Caco-2 (cell line): ENCODE measurements around the gene VIPR2. TPM values are rescaled to one million over a fixed set of nuclear protein-coding genes. Genes with fewer than 3 reads are reported as not detected.

Experiments used
- BruUV-seq: library from RNA; stranded (reverse); fragments of 400-500 nt; replicated peaks from 2 replicates; lab custom pipeline; 2021; lab: Mats Ljungman, UMichigan
- CTCF ChIA-PET: fragments of 300-600 bp; sonication (Branson Sonifier 250); formaldehyde crosslinking; loops from one replicate; lab custom pipeline; 2022; ENCODE audit warnings: antibody characterized with exemption; lab: Charles Lee
- POLR2A ChIA-PET: fragments of 300-600 bp; sonication (Branson Sonifier 250); formaldehyde crosslinking; loops from one replicate; lab custom pipeline; 2022; ENCODE audit warnings: antibody characterized with exemption; lab: Charles Lee
- DNase-seq, 2 experiments: peaks; one replicate each; pipeline versions ENCODE4 v3.0.0 to v3.0.0-alpha.2; 2020 to 2022
- H3K27me3 ChIP-seq: replicated peaks from 2 replicates; pipeline ENCODE4 v1.6.0; 2011; ENCODE audit warnings: low read length; ENCODE audit not compliant: control insufficient read depth, insufficient read depth
- H3K36me3 ChIP-seq: 2 replicates; pipeline ENCODE4 v1.5.1; 2011; ENCODE audit warnings: low read length; ENCODE audit not compliant: control insufficient read depth, insufficient read depth
- H3K4me1 ChIP-seq: fragments of 250-450 bp; sonication (Bioruptor Pico); 2 replicates; pipeline ENCODE4 v1.5.1; 2020; ENCODE audit warnings: mild to moderate bottlenecking
- H3K4me3 ChIP-seq: 2 replicates; pipeline ENCODE4 v1.5.1; 2011; ENCODE audit warnings: low read depth, mild to moderate bottlenecking, control low read depth, low read length
- H3K9me3 ChIP-seq: fragments of 250-450 bp; sonication (Bioruptor Pico); 2 replicates; pipeline ENCODE4 v1.5.1; 2020; ENCODE audit warnings: mild to moderate bottlenecking, moderate library complexity
- H3K27ac Mint-ChIP-seq: one replicate; pipeline ENCODE4 v1.8.0; 2022; ENCODE audit warnings: mixed read lengths; ENCODE audit not compliant: unreplicated experiment
- H3K27me3 Mint-ChIP-seq: one replicate; pipeline ENCODE4 v1.8.0; 2022; ENCODE audit warnings: mixed read lengths; ENCODE audit not compliant: insufficient read depth, unreplicated experiment
- H3K36me3 Mint-ChIP-seq: one replicate; pipeline ENCODE4 v1.8.0; 2022; ENCODE audit warnings: mild to moderate bottlenecking, mixed read lengths; ENCODE audit not compliant: insufficient read depth, unreplicated experiment
- H3K4me1 Mint-ChIP-seq: one replicate; pipeline ENCODE4 v1.8.0; 2022; ENCODE audit warnings: low read depth, mixed read lengths; ENCODE audit not compliant: unreplicated experiment
- H3K4me3 Mint-ChIP-seq: one replicate; pipeline ENCODE4 v1.8.0; 2022; ENCODE audit warnings: mild to moderate bottlenecking, moderate library complexity, mixed read lengths; ENCODE audit not compliant: unreplicated experiment
- H3K9me3 Mint-ChIP-seq: one replicate; pipeline ENCODE4 v1.8.0; 2022; ENCODE audit warnings: mixed read lengths; ENCODE audit not compliant: unreplicated experiment
- intact Hi-C: fragments of 100-400 bp; cut with micrococcal nuclease; formaldehyde crosslinking; loops from one replicate; pipeline ENCODE4 v1.10.0; 2022; ENCODE audit not compliant: unreplicated experiment
- total RNA-seq: library from RNA; stranded (reverse); gene quantifications from 2 replicates; pipeline ENCODE4 v1.2.3, GENCODE V29; 2022
- TF ChIP-seq, protein P1 (sequence below), 2 experiments: fragments of 200-600 bp in 1 of 2; IDR thresholded peaks; 1 replicate in 1 of 2; 2 replicates in 1 of 2; pipeline versions ENCODE4 v1.5.1 to v1.8.0; 2011 to 2022; ENCODE audit warnings: antibody characterized with exemption in 1 of 2, control low read depth in 1 of 2, inconsistent platforms in 1 of 2, low read depth in 1 of 2, low read length in 1 of 2, mild to moderate bottlenecking in 1 of 2, moderate library complexity in 1 of 2; ENCODE audit not compliant: insufficient read depth in 1 of 2, severe bottlenecking in 1 of 2, unreplicated experiment in 1 of 2

The VIPR2 gene
- total RNA-seq, 1 experiment from 2014 or later: not detected

- H3K36me3 ChIP-seq: no peaks in the 10 kb centered on the region
- H3K9me3 ChIP-seq: no peaks in the 10 kb centered on the region; the same call in 1 of the 2 replicates
- ChIA-PET CTCF (no interaction called here), POLR2A (no interaction called here)
- H3K27me3 ChIP-seq: no peaks in the 10 kb centered on the region
- H3K36me3 Mint-ChIP-seq: no peaks in the 10 kb centered on the region
- H3K27ac Mint-ChIP-seq: no peak overlapping the region
- peak; percentile 45 to 64 for DNase-seq
- peaks cover 10% of the 10 kb centered on the region for H3K9me3 Mint-ChIP-seq
- intact Hi-C loops: no loop called here
- H3K4me3 ChIP-seq: no peak overlapping the region
- no peaks in the 10 kb centered on the region for H3K4me1 ChIP-seq
- H3K4me3 Mint-ChIP-seq: no peak overlapping the region
- H3K4me1 Mint-ChIP-seq: no peaks in the 10 kb centered on the region
- no peaks in the 10 kb centered on the region for H3K27me3 Mint-ChIP-seq
- TF ChIP-seq, protein P1, sequence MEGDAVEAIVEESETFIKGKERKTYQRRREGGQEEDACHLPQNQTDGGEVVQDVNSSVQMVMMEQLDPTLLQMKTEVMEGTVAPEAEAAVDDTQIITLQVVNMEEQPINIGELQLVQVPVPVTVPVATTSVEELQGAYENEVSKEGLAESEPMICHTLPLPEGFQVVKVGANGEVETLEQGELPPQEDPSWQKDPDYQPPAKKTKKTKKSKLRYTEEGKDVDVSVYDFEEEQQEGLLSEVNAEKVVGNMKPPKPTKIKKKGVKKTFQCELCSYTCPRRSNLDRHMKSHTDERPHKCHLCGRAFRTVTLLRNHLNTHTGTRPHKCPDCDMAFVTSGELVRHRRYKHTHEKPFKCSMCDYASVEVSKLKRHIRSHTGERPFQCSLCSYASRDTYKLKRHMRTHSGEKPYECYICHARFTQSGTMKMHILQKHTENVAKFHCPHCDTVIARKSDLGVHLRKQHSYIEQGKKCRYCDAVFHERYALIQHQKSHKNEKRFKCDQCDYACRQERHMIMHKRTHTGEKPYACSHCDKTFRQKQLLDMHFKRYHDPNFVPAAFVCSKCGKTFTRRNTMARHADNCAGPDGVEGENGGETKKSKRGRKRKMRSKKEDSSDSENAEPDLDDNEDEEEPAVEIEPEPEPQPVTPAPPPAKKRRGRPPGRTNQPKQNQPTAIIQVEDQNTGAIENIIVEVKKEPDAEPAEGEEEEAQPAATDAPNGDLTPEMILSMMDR (IDR thresholded peaks at IDR 0.05; ENCODE audit: insufficient read depth in 1 of 2, low read depth in 1 of 2, low read length in 1 of 2, severe bottlenecking in 1 of 2, unreplicated experiment in 1 of 2): no peak
- no TSS peak for BruUV-seq
Measured at GRCh38 chr7:158991824-158992621, 152.6 kb downstream of the VIPR2 start.

- H3K27me3 ChIP-seq: no peaks in the 10 kb centered on the region
- ChIA-PET POLR2A (no interaction called here), CTCF (no interaction called here)
- no peak for DNase-seq
- TF ChIP-seq, protein P1 (IDR thresholded peaks at IDR 0.05; ENCODE audit: insufficient read depth in 1 of 2, low read depth in 1 of 2, low read length in 1 of 2, severe bottlenecking in 1 of 2, unreplicated experiment in 1 of 2): no peak
- Mint-ChIP-seq H3K27ac (no peak overlapping the region), H3K4me1 (no peaks in the 10 kb centered on the region), H3K9me3 (peaks cover 9% of the 10 kb centered on the region), H3K27me3 (no peaks in the 10 kb centered on the region), H3K36me3 (no peaks in the 10 kb centered on the region), H3K4me3 (no peak overlapping the region)
- no TSS peak for BruUV-seq
- intact Hi-C loops: no loop called here
- peaks cover 15% of the 10 kb centered on the region for H3K9me3 ChIP-seq
- no peak overlapping the region for H3K4me3 ChIP-seq
- H3K4me1 ChIP-seq: no peaks in the 10 kb centered on the region
- no peaks in the 10 kb centered on the region for H3K36me3 ChIP-seq
Measured at GRCh38 chr7:158988996-158989395, 155.7 kb downstream of the VIPR2 start.

DNA sequence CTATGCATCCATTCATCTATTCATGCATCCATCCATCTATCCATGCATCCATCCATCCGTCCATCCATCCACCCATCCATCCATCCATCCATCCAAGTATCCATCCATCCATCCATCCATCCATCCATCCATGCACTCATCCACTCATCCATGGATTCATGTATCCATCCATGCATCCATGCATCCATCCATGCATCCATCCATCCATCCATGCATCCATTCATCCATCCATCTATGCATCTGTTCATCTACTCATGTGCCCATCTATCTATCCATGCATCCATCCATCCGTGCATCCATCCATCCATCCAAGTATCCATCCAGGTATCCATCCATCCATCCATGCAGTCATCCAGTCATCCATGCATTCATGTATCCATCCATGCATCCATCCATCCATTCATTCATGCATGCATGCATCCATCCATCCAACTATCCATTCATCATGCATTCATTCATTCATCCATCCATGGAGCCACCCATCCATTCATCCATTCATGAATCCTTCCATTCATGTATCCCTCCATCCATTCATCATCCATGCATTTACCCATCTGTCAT, 156.3 kb downstream of the VIPR2 start:
- H3K9me3 Mint-ChIP-seq: peaks cover 9% of the 10 kb centered on the region
- DNase-seq: no peak
- no peaks in the 10 kb centered on the region for H3K27me3 Mint-ChIP-seq
- ChIA-PET POLR2A (no interaction called here), CTCF (no interaction called here)
- intact Hi-C loops: no loop called here
- H3K4me3 Mint-ChIP-seq: no peak overlapping the region
- no peaks in the 10 kb centered on the region for H3K4me1 ChIP-seq
- no peaks in the 10 kb centered on the region for H3K4me1 Mint-ChIP-seq
- H3K36me3 ChIP-seq: no peaks in the 10 kb centered on the region
- H3K4me3 ChIP-seq: no peak overlapping the region
- H3K9me3 ChIP-seq: peaks cover 21% of the 10 kb centered on the region
- TF ChIP-seq, protein P1 (IDR thresholded peaks at IDR 0.05; ENCODE audit: insufficient read depth in 1 of 2, low read depth in 1 of 2, low read length in 1 of 2, severe bottlenecking in 1 of 2, unreplicated experiment in 1 of 2): no peak
- H3K27me3 ChIP-seq: no peaks in the 10 kb centered on the region
- no peak overlapping the region for H3K27ac Mint-ChIP-seq
- H3K36me3 Mint-ChIP-seq: no peaks in the 10 kb centered on the region
- no TSS peak for BruUV-seq
